Measurements from ENCODE around the gene CAMKMT. TPM values are rescaled to one million over a fixed set of nuclear protein-coding genes. Genes with fewer than 3 reads are reported as not detected.

CAMKMT gene
- total RNA-seq, 1 experiment from 2014 or later: 17.4 TPM

GRCh38 chr2:44736270-44736942 lies 374.7 kb downstream of the CAMKMT start:
- Histone ChIP-seq H3T11ph (ENCODE audit: low read length) (no peak overlapping the region), H2AFZ (ENCODE audit: low read length) (no peak overlapping the region), H4K91ac (ENCODE audit: insufficient read length, low read depth, low read length) (no peak overlapping the region), H2BK20ac (ENCODE audit: low read depth, low read length, poor library complexity, severe bottlenecking) (no peak overlapping the region), H3K27me3 (ENCODE audit: insufficient read depth, low read length) (no peaks in the 10 kb centered on the region), H3K4ac (ENCODE audit: low read depth, low read length) (no peak overlapping the region), H3K56ac (ENCODE audit: insufficient read length, low read depth, low read length) (no peak overlapping the region), H2AK5ac (ENCODE audit: insufficient read length, low read length) (no peak overlapping the region), H2BK15ac (ENCODE audit: low read depth, low read length) (no peak overlapping the region), H3K9me3 (ENCODE audit: control insufficient read depth, low read depth, low read length) (no peaks in the 10 kb centered on the region), H2BK12ac (ENCODE audit: insufficient read length, low read depth, low read length) (no peak overlapping the region), H3K27ac (ENCODE audit: insufficient read length, low read depth, low read length) (no peak overlapping the region), H3K79me2 (ENCODE audit: insufficient read depth, low read length) (no peaks in the 10 kb centered on the region), H4K5ac (ENCODE audit: insufficient read length, low read depth, low read length) (no peak overlapping the region), H3K23ac (ENCODE audit: insufficient read length, low read depth, low read length) (no peak overlapping the region), H3K18ac (ENCODE audit: insufficient read length, low read depth, low read length) (no peak overlapping the region), H4K8ac (replicated peaks; ENCODE audit: insufficient read length, low read depth, low read length) (no peak overlapping the region), H2BK120ac (ENCODE audit: low read depth, low read length, poor library complexity, severe bottlenecking) (no peak overlapping the region), H3K14ac (ENCODE audit: insufficient read depth, low read length) (no peak overlapping the region), H3K9ac (ENCODE audit: extremely low read depth, insufficient read length, low read length) (no peak overlapping the region), H4K20me1 (ENCODE audit: control insufficient read depth, insufficient read depth, insufficient read length) (no peaks in the 10 kb centered on the region), H2BK5ac (ENCODE audit: insufficient read length, low read length) (no peak overlapping the region), H3K4me1 (ENCODE audit: insufficient read depth, low read length) (no peaks in the 10 kb centered on the region), H3K4me2 (ENCODE audit: insufficient read depth, insufficient read length, low read length) (no peak overlapping the region), H3K79me1 (ENCODE audit: insufficient read depth, low read depth, low read length, poor library complexity, severe bottlenecking) (no peaks in the 10 kb centered on the region), H3K23me2 (ENCODE audit: insufficient read length, low read depth, low read length, poor library complexity, severe bottlenecking) (no peaks in the 10 kb centered on the region)
- Mint-ChIP-seq H3K27me3 (ENCODE audit: low read depth) (no peaks in the 10 kb centered on the region; the same call in 1 of the 2 replicates), H3K9me3 (peaks cover 19 to 20% of the 10 kb centered on the region in 2 experiments), H3K36me3 (ENCODE audit: insufficient read depth in 1 of 3, low read depth in 3 of 3) (peaks cover 11 to 25% (median 11%) of the 10 kb centered on the region in 3 experiments; a peak in 6 of 7 replicates), H3K4me3 (no peak overlapping the region), H3K4me1 (no peaks in the 10 kb centered on the region), H3K27ac (no peak overlapping the region)
- no peak for DNase-seq
- no CpG with 5 or more reads among the region's 3 CpGs for WGBS (ENCODE audit: extremely low coverage, insufficient read length, low lambda C conversion rate)
- TF ChIP-seq CTCF (conservative IDR thresholded peaks at IDR 0.05): no peak

Measured in H9 (cell line).